Measurements from ENCODE around the gene CADPS.

Gene CADPS

DNA sequence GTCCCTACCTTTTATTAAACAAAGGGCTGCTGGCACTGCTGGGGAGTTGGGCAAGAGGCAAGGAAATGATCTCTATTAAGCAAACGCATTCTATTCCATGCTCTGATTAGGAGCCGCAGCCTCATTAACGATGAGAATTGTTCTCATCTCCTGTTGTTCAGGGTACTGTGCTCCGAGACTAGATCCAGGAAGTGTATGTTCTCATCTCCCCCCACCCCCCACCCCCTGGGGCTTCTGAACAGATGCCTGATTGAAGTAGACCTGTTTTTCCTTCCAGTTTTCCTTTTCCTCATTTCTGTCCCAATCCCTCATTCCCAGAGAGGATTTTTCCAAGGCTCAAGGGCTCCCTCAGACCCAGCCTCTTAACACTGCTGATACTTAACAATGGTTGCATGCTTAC is 420.3 kb downstream of the CADPS start:
- no peak for DNase-seq (ENCODE audit: extremely low read depth in 1 of 2, low read depth in 1 of 2)

DNA sequence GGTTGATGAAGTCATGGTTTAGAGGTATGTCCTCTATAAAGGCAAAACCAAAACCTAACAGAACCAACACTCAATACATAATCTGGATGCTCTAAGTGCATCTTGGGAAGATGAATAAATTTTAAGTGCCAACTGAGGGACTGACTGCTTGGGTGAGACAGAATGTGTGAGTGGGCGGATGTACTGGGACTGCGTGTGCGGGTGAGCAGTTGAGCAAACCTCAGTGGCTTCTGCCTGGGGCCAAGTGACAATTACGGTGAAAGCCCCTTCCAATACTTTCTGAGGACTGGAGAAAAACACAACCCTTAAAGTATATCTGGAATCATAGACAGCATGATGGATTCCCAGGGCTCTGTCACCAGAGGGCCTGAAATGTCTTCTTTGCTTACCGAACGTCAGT is 421.8 kb downstream of the CADPS start:
- DNase-seq (ENCODE audit: extremely low read depth in 1 of 2, low read depth in 1 of 2): no peak

DNA sequence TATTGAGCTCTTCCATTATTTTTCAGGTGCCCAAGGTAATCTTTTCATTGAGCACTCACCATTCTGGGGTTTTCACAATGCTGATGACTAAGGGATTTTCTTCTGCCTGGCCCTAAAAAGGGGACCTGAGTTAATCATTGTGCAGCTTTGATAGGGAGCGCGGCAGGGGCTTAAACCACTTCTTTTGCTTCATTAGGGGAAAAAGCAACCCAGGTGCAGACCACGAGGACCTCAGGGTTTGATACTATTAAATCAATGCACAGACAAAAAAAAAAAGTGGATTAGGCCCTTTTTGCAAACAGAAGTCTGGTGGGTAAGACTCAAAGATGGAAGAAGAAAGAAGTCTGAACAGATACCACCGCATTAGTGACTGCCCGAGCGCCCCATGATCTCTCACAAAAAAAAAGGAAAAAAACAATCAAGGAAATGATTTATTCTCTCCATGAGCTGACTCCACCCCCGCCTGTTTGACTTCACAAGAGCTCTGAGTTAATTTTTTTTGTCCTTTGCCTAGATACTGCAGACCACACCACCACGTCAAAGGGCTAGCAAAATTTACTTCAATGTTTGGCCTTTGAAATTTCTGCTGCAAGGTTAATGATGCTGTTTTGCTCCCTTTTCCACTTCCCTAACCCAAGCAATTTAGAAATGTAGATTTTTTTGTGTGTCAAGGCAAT is 423.9 kb downstream of the CADPS start:
- no peak for DNase-seq (ENCODE audit: extremely low read depth in 1 of 2, low read depth in 1 of 2)

DNA sequence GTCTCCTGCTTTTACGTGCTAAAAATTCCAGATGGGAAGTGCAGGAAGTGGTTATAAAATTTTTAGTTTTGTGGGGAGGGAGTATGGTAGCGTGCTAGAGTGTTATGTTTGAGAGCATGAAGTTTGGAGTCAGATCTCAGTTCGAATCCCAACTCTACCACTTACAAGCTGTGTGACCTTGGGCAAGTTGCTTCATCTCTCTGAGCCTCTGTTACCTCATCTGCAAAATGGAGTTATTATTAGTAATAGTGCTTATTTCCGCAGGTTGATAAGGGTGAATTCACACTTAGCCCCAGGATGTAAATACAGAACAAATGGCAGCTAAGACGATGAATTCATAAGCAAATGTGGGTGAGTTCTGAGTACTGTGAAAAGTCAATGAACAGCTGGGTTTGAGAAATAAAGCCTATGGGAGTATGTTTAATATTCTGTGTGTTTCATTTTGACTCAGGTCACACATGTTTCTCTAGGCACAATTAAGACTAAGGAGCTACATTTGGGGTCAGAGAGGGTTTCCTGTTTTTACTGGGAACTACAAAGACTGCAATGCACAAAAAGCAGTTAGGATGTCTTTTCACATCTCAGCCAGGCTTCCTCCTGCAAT is 428.8 kb downstream of the CADPS start:
- no peak for DNase-seq (ENCODE audit: extremely low read depth in 1 of 2, low read depth in 1 of 2)

DNA sequence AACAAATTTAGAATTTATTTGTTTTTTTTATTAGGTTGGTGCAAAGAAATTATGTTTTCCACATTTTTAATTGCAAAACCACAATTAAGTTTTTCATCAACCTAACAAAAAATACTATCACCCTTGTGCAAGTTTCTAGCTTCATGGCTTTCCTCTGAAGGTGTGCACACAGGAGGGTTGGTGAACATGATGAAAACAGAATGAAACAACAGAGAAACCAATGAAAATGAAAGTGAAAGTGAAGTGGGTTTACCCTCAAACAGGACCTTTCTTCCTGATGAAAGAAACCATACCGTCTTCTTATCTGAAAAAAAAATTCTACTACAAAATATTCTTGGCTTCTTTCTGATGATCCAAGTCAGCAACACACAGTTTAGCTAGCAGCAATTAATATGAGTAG is 429.9 kb downstream of the CADPS start:
- no peak for DNase-seq (ENCODE audit: extremely low read depth in 1 of 2, low read depth in 1 of 2)

DNA sequence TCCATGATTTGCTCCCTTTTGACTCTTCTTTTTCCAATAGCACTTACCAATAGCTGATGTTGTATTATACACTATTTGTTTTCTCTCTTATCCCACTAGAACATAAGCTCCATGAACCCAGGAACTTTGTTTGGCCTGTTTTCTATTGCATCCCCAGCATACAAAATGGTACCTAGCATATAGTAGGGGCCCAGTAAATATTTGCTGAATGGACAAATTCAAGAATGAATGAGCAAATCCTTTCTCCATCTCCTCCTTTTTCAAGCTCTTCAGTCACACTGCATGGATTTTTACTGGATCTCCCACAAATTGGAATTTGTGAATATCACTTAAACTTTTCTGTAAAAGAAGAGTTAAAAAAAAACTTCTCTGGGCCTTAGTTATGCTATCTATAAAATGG is 435.2 kb downstream of the CADPS start:
- no peak for DNase-seq (ENCODE audit: extremely low read depth in 1 of 2, low read depth in 1 of 2)

DNA sequence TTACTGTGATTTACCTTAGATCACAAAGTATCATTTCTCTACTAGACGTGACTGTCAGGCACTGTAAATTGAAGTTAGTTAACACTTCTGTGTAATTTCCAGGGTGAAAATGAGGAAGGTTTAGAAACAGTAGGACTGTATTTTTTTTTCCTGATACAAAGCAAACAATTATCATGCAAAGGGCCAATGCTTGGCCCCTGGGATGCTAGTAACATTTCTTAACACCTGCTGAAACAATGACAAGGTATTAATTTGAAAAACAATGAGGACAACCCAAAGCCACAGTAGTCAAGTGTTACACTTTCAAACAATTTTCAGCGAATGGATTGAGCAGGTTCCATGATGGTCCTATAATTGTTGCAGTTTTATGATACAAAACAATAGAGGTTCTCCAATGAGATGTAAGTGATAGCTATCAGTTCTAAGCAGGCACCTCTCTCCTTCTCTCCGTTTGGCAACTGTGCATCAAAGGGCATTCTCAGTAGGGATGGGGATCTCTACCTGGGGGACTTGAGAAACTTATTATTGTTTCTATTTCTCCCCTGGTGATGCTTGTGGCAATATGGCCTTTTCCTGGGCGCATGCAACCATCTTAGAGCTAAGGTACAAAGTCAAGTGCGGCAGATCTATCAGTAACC is 435.9 kb downstream of the CADPS start:
- DNase-seq (ENCODE audit: extremely low read depth in 1 of 2, low read depth in 1 of 2): no peak

DNA sequence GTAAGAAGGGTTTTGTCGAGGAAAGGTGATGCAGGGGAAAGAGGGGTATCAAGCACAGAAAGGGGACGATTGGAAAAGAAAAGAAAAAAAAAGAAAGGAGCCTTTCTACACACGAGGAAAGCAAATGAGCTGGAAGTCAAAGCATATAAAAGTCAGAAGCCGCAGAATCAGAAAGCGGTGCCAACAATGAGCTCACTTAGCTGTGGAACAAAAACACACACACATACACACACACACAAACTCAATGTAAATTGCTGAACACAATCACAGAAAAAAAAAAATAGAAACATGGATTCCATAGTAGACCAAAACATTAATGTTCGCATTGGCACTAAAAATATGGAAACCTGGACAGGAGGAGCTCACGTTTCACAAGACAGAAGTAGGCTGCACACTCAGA is 438.4 kb downstream of the CADPS start:
- DNase-seq (ENCODE audit: extremely low read depth in 1 of 2, low read depth in 1 of 2): no peak

DNA sequence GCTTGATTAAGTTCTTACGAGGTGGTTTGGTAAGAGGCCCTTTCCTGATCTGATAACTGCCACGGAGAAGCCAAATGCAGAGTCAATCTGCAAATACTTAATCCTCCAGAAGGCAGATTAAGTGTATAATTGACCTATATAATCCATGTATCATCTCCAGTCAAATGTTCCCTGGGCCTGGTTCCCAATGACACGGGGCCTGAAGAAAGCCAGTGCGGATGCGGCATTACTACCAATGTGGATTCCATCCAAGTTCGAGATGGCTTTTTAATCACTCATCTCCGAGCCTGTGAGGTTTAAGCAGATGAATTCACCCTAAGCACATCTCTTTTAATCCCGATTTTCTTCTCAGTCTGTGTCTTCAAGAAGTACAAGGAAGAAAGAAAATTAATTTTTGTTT is 441.8 kb downstream of the CADPS start:
- DNase-seq (ENCODE audit: extremely low read depth in 1 of 2, low read depth in 1 of 2): no peak

DNA sequence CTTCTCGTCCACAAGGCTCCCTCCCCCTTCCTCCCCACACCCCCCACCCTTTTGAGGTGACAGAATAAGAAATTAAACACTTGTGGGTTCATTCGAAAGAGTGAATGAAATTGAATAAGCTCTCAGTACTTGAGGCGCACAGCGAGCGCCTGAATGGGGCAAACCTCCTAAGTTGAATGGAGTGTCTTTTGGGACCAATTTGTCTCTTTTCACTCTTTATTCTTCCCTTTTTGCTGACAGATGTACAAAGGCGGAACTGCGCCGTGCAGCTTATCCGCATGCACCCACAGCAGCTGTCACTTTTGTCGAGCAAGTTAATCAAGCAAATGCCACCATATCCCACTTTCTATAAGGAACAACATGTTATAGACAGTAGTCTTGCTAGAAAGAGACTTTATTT is 454.0 kb downstream of the CADPS start:
- DNase-seq (ENCODE audit: extremely low read depth in 1 of 2, low read depth in 1 of 2): no peak

DNA sequence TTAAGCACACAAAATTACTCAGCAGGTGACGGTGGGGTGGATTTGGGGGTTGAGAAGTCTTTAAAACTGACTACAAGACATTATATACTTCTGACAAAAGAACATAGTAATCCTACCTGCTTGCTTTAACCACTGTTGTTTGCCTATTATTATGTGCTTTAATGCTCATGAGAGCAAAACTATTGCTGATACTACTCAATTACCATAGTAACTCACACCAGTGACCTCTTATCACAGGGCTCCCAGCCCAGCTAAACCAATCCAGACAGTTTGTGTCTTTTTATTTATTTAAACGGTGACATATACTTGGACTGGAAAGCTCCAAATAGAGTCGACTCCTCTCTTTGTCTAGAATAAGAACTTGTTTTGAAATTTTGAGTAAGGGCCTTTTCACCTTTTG is 459.1 kb downstream of the CADPS start:
- DNase-seq (ENCODE audit: extremely low read depth in 1 of 2, low read depth in 1 of 2): no peak

DNA sequence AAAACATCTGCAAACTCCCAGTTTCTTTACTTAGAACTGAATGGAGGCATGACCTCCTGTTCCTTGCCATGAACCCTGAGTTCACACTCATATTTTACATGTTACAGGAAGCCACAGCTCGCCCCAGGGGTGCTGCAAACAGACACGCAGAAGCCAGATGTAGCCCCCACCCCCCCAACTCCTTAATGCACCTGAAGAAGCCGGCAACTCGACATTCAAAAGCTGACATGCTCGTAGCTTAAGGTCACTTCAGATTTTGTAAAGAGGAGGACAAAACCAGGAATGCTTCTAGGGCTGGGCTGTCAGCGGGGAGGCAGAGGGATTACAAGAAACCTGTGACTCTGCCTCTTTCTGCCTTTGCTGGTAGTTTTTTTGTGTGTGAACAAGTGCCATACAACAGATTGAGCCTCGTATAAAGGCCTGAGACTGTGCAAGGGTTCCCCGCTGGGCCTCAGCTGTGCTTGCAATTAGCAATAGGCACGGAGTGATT is 459.9 kb downstream of the CADPS start:
- DNase-seq (ENCODE audit: extremely low read depth in 1 of 2, low read depth in 1 of 2): no peak

DNA sequence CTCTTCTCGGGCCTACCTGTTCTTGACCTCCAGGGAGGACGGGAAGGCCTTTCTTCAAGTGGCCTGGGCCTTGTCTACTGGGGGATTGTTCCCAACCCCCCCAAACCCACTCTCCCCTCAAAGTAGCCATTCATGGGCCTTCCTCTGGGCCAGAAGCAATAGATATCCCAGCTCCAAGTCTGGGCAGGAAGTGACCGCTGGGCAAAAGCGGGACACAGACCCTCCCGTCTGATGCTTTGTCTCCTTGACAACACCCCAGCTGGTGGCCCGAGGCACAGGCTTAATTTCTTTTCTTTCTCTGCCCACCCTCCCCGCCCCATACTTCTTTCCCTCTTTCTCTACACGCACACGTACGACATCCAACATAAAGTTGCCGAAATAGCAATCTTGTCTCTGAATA is 460.4 kb downstream of the CADPS start:
- no peak for DNase-seq (ENCODE audit: extremely low read depth in 1 of 2, low read depth in 1 of 2)

DNA sequence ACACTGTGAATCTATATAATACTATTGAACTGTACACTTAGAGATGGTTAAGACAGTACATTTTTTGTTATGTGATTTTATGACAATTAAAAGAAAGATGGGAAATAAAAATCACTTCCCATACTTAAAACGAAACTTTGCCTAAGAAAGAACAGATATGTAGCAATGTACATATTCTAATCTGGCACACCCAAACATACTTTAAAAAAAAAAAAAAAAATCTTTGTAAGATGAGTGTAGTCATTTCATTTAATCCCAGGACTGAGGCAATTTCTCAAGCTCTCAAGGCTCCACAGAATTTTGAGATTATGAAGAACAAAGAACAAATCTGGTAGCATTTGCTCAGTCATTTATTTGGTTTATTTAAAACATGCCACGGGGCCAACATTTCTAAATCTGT is 461.5 kb downstream of the CADPS start:
- DNase-seq (ENCODE audit: extremely low read depth in 1 of 2, low read depth in 1 of 2): no peak

DNA sequence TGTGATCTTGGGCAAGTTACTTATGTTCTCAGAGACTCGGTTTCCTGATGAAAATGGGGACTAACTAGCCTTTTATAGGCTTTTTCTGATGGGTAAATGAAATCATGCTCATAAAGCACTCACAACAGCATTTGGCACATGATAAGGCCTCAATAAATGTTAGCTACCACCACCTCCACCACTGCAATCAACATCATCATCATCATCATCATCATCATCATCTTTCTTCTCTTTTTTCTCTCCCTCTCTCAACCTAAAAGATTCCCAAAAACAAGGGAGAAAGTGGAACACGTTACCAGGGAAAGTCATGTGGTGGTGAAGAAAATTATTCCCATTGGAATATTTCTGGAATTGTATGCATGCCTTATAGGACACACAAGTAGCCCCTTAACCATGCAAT is 468.3 kb downstream of the CADPS start:
- no peak for DNase-seq (ENCODE audit: extremely low read depth in 1 of 2, low read depth in 1 of 2)

DNA sequence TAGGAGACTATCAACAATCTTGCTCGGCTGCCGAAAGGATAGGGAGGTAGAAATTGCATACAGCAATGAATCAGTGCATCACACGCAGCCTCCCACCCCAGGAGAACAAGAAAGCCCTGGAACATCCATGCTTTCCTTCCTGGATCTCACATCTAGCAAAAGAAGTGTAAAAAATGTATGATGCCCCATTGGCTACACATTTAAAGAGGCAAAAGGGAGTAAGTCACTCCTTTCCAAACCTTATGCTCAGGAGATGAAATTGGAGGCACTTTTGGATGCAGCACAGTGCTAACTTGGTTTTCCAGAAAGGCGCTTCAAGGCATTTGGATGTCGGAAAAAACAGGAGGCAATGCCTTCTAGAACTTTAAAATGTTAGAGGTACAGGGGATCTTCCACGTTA is 469.6 kb downstream of the CADPS start:
- no peak for DNase-seq (ENCODE audit: extremely low read depth in 1 of 2, low read depth in 1 of 2)

DNA sequence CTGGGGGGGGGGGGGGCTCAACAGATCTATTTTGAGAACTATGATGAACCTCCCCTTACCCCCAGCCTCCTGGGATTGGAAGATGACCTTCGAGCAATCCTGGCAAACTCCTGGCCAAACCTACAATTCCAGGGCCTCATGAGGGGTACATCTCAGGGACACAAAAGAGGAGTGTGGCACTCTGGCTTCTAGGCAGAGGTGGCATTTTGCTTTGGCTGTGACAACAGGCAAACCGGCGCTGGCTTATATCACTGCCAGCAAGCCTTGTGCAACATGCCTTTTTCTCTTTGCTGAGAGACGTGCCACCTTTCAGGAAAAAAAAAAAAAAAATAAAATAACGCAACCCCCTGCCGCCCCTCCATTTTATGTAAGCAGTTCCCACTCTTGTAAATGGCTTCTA is 470.1 kb downstream of the CADPS start:
- no peak for DNase-seq (ENCODE audit: extremely low read depth in 1 of 2, low read depth in 1 of 2)

DNA sequence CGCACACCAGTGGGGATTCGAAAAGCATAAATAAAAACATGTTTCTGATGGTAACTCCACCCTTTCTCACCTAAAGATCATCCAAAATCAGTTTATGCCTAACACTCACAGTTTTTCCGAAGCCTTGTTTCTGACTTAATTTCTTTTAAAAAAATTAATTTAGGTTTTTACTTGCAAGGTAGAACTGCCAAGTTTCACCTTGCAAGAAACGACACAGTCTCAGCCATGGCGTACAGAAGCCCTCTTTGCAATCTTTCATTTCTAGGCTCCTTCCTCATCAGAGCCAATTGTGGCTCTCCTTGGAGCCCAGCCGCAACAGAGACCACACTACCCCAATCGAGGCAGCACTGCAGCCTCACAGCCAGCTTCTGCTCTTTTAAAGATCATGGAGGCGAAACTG is 470.9 kb downstream of the CADPS start:
- no peak for DNase-seq (ENCODE audit: extremely low read depth in 1 of 2, low read depth in 1 of 2)

DNA sequence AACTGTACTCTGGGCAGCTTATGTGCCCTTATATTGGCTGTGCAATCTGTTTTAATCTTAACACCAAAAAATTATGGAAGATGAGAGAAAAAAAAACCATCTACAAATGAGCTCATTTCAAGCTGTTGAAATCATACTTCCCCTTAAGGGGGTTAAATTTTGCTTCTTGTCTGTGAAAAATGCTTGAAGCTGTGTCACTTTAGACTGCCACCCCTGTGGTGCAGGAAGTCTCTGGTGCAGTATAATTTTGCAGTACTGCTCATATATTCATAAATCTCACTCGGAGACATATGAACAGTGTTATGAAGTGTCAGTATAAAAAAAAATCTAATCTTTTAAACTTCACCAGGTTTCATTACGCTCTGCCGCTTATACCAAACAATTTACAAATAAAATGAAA is 471.5 kb downstream of the CADPS start:
- DNase-seq (ENCODE audit: extremely low read depth in 1 of 2, low read depth in 1 of 2): no peak

DNA sequence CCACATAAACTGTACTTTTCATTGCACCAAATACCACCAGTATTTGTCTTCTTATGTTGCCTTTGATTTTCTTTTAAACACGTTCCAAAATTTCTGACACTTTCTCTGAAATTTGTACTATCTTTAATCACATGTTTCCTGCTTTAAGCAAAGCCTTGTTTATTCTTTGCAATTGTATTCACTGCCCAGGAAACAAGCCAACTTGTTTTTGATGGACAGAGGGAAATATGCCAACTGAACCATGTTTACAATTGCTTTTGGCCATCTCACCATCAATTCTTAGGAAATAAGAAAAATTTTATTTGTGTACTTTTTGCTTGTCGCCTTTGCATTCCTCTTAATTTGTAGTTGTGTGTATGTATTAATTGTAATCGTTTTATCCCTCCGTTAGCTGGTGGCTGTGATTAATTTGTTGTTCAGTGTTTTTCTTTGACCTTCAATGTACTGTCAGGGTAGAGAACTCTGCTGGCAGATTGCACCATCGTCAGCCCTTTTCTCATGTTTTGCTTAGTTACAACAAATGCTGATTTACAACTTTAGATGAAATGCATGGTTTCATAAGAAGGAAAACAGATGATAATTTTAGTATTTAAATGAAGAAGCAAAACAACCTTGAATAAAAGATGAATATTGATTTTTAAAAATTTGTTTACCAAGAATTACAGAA is 482.5 kb downstream of the CADPS start:
- DNase-seq (ENCODE audit: extremely low read depth in 1 of 2, low read depth in 1 of 2): no peak

DNA sequence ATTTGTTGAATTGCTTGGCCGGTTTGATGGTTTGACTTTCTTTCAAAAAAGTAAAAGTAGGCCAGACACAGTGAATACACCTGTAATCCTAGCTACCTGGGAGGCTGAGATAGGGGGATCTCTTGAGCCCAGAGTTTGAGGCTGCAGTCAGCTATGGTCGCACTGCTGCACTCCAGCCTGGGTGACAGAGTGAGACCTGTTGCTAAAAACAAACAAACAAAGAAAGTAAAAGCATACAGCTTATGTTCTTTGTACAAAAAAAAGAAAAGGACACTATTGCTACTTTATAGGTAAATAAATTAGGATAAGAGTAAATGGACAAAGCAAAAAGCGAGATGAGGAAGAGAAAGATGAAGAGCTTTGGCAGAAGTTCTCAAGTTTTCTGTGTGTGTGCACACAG is 488.0 kb downstream of the CADPS start:
- no peak for DNase-seq (ENCODE audit: extremely low read depth in 1 of 2, low read depth in 1 of 2)

DNA sequence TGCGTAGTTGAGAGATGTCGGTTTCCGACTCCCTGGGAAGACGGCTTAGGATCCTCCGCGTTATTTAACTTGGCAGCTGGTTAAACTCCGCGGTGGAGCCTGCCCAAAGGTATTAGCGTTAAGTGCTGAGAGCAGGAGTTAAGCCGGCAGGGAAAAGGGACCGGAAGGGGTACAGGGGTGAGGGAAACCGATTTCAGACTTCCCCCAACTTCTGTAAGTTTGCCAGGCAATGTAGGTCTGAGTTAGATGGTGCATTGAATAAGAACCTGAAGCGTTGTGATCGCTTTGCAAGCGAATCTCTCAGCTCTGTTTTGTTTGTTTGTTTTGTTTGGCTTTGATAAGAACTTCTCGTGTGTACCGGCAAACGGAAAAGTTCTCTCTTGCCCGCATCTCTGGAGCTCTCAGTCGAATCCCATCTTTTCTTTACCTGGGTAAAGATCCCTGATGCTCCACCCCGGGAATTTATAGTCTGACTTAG is 495.9 kb downstream of the CADPS start:
- no peak for DNase-seq (ENCODE audit: extremely low read depth in 1 of 2, low read depth in 1 of 2)

Data from stimulated activated CD8-positive, alpha-beta memory T cell treated with anti-CD3 and anti-CD28 coated beads, Interleukin-7, amount 100 ng/mL, for 48 hours (primary cell).